Astrocyte of the hippocampus (primary cell): Measurements from ENCODE around the gene STX8.

ENCODE experiments used
- DNase-seq: peaks from one replicate; pipeline ENCODE4 v3.0.0; 2011; ENCODE audit warnings: low read depth, low spot score

The STX8 gene

GRCh38 chr17:9211133-9211765 lies 364.4 kb downstream of the STX8 start:
- DNase-seq, result no peak

- DNase-seq, result no peak
Measured at GRCh38 chr17:9209781-9210370, 365.7 kb downstream of the STX8 start.

DNA sequence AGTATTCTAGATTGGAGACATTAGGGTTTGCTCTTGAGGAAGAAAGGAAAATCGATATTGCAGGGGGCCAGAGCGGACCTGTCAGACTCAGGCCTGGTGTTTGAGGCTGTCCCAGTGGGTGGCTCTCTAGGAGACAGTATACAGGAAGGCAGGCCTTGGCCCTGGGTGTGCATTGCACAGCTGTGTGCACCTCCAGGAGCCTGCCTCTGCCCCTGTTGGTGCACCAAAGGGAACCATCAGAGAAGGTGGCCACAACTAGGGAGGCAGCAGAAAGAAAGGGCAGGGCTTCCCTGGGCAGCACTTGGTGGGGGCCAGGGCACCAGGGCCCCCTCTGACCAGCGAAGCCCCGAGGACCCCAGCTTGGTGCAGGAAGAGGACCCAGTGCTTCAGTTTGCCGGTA lies 366.3 kb downstream of the STX8 start:
- no peak for DNase-seq

- no peak for DNase-seq
Measured at GRCh38 chr17:9208381-9209105, 367.1 kb downstream of the STX8 start.

GRCh38 chr17:9206741-9207332 lies 368.8 kb downstream of the STX8 start:
- DNase-seq, result no peak

GRCh38 chr17:9206410-9206703 lies 369.3 kb downstream of the STX8 start:
- no peak for DNase-seq

- no peak for DNase-seq
Measured at GRCh38 chr17:9205520-9206409, 369.9 kb downstream of the STX8 start.

- DNase-seq, result no peak
Measured at GRCh38 chr17:9204637-9205329, 370.8 kb downstream of the STX8 start.

- DNase-seq, result no peak
Measured at GRCh38 chr17:9203771-9204425, 371.7 kb downstream of the STX8 start.

GRCh38 chr17:9202532-9202931 lies 373.1 kb downstream of the STX8 start:
- no peak for DNase-seq

GRCh38 chr17:9200699-9201359 lies 374.8 kb downstream of the STX8 start:
- DNase-seq, result no peak
